Ramos (cell line): ENCODE measurements around the gene ZFP36L1.
"Not testable (repeated sequence)": the region's sequence is repeated elsewhere in the genome, so short reads cannot be mapped to it uniquely, and the experiment has no call there.

Experiments used
- in situ Hi-C: fragments of 300-500 bp; cut with MboI; formaldehyde crosslinking; loops from one replicate; pipeline ENCODE4 v1.14.3; 2022; ENCODE audit warnings: low sequenced_read_pairs; ENCODE audit not compliant: unreplicated experiment

Gene ZFP36L1

DNA sequence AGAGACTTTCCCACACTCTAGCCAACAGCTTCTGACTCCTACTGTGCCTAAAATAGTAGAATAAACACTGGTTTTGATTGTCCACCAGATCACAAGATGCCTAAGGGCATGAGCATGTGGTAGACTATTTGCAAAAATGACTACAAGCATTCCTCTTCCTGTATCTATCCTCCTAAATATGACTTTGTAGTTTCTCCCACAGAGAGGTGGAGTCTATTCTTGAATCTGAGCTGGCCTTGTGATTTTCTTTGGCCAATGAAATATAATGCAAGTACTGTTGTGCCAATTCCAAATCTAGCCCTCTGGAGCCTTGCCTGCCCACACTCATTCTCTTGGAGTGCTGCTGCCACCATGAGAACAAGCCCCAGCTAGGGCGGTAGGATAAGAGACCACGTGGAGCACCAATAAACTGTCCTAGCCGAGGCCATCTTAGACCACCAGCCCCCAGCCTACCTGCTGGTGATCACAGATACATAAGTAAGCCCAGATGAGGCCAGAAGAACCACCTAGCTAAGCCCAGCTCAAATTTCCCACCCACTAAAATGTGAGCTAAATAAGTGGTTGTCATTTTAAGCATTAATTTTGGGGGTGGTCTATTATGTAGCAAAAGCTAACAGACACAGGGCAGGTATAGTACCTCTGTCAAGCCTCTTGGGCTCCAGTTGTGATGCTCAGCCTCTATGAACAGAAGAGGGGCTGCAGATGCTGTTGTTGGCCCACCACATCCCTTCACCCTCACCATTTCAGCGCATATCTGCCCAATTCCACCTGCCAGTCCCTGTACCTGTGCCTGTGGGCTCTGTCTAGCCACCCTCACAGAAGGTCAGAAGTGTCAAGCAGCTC, 17.9 kb downstream of the ZFP36L1 start:
- in situ Hi-C loops = no loop called here

DNA sequence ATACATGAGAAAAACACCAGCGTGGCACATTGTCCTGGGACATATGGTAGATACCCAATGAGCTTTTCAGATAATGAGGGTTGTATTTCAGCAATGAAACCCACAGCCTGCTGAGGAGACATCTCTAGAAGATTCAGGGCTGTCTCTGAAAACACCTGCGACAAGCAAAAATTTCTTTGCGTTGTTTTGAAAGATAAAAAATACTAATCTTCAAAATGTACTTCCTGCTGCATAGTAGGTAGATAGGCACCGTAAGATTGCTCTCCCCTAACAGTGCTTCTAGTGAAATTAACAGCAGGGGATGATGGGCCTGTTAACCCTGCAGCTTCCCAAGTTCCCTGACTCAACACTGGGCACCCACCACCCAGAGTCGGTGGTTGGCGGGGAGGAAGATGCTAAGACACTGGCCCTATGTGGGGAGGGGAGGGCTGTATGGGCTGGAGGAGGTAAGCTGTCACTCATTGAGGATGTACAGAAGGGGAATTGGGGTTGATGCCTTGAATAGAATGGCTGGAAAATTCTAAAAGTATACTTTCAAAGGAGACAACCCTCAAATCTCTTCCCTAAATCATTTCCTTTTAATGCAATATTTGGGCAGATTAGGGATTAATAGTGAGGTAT, 20.0 kb downstream of the ZFP36L1 start:
- in situ Hi-C loops = no loop called here

DNA sequence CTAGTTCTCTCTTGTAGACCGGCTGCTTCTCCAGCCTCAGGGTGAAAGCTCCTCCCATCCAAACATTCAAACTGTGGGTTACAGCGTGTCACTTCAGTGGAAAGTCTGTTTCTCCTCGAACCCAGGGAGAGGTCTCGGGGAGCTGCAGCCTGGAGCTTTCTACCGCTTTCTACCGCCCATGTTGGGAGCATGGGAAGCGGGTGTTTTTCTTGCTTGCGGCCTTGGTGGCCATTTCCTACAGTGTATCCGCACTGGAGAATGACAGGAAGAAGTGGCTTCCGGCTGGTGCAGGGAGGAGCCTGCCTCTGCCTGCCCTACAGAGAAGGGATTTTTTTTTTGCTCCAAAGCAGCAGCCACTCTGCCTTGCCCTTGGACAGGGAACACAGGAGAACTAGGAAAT, 21.2 kb downstream of the ZFP36L1 start:
- in situ Hi-C loops = no loop called here

DNA sequence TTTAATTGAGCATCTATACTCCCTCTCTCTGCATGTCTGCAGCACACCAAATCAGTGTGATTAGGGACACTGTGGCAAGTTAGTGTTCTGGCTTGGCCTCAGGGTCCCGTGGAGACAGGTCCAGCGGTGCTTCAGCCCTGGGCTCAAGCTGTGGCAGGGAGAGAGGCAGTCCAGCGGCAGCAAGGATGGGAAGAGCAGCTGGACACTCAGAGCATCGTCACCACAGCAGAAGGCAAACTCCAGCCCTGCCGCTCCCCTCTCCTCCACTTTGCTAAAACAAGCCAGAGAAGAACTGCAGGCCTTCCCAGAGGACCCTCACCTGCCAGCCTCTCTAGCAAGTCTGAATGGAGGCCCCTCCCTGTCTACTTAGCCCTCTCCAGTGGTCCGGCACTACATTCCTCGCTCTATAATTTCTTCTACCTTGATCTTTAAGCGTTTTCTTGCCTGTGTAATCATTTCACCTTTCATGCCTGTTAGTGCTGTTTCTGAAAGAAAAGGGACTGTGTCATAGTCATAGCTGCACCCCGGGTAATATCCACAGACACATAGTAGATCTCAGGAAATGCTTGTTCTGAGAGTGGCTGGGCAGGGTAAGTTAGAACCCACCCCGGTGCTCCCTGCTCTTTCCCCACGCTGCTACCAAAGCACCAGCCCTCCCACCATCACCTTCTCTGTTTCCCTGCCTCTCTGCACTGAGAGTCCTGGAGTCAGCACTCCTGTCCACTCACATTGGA, 22.1 kb downstream of the ZFP36L1 start:
- in situ Hi-C loops = no loop called here

DNA sequence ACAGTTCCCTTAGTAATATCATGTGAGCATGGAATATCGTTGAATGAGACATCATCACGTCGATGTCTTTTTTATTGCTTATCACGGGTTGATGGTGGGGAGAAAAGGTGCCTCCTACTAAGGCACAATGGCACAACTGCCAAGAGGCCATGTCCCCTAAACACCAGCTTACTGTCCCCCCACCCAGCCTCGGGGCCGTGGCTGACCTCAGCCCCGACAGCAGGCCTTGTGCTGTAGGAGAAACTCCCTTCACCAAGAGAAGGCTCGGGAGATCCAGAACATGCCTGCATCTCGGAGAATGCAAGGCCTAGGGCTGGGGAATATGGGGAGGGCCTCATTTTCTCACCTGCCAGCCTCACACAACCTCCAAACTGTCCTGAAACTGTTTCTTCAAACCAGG, 22.8 kb downstream of the ZFP36L1 start:
- in situ Hi-C loops = no loop called here

DNA sequence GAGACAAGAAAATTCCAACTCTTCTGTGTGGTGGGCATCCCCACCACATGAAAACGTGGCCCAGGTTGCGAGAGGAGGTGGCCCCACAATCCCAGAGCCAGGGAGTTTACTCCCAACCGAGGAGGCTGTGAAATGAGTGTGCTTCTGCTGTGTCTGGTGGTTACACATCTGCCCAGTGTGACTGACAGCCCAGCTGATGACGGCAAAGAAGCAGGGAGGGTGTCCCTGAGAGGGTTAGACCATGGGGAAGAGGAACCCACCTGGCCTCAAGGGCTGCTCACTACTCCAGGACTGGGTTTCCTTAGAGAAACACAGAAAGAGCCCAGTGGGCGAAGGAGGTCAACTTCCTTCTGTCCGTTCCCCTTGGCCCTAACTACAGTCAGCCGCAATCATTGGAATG, 24.6 kb downstream of the ZFP36L1 start:
- in situ Hi-C loops = no loop called here

DNA sequence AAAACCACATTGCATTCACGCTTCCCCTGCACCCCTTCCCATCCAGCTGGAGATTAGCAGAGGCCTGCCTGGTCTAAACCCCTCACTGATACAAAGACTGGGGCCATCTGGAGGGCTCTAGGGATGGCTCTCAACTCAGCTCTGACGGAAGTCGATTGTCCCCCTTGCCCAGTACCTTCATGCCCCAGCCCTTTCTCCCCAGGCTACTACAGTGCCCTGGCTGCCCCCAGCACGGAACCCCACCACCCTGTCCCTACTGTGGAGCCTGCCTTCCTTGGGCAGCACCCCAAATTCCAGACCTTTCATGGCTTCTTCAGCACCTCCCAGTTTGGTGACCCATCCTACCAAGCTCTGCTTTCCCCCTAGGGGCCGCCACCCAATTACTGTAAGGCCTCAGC, 25.6 kb downstream of the ZFP36L1 start:
- in situ Hi-C loops = no loop called here

DNA sequence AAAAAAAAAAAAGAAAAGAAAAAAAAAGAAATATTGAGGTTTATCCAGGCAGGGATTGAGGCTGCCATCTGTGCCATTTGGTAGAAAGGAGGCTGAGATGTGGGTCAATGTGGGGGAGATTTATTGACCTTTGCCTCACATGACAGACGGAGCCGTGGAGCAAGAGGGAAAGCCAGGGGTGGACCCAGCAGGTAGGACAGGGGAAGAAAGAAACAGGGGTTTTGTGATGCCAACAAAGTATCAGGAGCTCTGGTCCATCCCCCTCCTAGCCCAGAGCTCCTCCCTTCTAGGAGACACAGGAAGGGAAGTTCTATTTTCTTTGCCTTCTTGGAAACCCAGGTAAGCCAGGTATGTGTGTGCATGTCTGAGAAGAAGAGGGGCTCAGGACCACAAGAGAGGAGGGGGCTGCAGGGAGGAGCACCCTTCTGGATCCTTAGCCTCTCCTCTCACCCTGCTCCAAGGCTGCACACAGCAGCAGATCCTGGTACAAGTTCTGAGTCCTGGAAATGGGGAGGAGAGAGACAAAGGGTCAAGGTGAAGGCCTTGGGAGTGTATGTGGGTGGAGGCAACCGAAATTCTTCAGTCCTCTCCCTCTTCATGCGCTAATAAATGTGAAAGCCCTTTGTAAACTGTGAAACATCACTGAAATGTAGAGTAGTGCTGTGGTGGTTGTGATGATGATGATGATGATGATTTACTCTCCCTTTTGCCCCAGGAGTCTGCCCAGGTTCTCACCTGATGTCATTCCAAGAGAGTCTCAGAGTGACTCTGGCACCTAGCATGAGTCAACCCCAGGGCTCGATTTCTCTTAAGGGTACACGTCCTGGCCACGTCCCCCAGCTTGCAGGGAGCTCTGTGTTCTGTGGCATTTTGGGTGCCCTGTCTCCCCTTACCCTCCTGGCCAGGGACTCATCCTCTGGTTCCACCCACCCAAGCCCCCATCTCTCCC, 26.3 kb downstream of the ZFP36L1 start:
- in situ Hi-C loops = no loop called here

DNA sequence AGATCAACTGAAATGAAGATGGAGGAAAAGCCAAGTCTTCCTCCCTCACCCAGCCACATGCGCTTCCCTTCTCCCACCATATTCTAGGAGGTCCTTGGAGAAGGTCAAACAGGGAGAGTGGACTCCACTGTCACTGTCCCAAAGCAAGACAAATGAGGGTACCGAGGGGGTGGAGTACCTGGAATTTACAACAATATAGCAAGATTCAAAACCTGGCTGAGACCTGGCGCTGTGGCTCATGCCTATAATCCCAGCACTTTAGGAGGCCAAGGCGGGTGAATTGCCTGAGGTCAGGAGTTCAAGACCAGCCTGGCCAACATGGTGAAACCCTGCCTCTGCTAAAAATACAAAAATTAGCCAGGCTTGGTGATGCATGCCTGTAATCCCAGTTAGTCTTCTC, 29.0 kb downstream of the ZFP36L1 start:
- in situ Hi-C loops = not testable (repeated sequence)

DNA sequence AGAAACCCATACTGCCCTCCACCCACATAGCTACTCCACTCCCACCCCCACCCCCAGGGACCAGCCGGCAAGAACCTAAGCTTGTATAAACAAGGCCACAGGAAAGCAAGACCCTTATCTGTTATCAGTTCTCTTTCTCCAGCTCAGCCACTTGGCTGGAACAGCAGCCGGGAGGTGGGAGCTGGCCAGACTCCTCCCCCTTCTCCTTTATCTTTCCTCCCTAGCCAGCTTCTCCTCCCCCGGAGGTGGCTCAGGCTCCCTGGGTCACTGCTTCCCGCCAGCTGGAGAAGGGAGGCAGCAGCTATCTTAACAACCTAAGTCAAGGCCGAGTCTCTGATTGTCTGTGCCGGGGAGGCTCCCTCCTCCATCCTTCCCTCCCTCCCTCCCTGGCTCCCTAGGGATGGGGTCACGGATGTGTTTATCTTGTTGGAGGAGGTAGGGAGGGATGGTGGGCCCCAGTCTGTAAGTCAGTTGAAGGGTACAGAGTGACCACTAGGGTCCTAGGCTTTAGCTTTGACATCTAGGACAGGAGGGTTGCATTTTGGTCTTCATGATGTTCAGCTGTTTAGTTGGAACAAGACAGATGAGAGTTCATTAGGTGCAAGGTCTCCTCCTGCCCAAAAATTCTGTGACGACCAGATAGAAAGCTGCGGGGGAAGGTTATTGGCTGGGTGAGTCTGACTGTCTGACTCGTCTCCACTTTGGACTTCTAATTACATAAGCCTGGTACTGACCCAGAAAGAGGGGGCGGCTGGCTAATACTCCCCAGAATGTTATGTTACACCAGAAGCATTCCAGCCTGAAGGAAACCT, 29.7 kb downstream of the ZFP36L1 start:
- in situ Hi-C loops = no loop called here

DNA sequence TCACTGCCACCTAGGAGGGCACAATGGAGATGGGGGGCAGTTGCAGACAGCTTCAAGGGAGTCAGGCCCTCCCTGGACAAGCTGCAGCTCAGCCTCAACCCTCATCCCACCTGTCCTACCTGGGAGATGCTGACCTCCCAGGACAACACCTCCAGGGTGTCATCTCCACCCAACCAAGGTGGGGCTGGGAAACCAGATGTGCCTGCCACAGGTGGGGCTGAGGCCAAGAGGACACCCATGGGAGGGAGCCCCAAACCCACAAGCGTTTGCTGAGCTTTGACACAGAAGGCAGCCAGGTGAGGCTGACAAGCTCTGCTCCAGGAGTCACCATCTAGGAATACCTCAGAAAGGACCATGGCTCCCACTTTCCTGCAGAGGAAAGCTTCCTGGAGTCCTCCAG, 31.5 kb downstream of the ZFP36L1 start:
- in situ Hi-C loops = no loop called here

DNA sequence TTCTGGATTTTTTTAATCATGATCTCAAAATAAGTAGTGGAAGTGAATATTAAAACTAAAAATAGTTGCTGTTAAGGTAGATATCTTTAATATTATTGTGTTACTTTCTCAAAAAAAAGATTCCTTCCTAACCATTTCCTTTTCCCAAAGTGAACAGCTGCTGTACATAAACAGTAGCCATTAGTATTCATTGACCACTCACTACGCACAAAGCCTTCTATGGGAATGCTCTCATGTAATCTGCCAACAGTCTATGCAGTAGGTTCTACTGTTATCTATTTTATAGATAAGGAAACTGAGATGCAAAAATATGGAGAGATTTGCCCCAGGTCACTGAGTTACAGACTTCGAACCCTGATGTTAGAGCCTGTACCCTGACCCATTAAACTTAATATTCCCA, 32.1 kb downstream of the ZFP36L1 start:
- in situ Hi-C loops = no loop called here

DNA sequence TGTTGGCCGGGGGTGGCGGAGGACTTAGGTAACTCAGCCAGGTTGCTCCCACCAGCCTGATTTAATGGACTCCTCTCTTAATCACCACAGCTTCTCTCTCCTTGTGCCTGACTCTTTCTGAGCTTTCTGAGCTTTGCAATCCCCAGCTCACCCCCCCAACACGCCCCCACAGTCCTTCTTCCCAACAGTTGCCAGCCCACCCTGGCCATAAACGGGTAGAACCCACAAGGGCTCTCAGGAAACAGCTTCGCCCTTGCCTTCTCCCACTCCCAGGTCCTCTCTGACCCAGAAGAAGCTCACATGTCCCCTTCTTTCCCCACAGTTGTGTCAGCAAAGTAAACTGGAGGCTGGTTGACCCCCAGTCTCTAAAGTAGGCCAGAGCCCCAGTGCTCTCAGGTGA, 32.9 kb downstream of the ZFP36L1 start:
- in situ Hi-C loops = no loop called here

DNA sequence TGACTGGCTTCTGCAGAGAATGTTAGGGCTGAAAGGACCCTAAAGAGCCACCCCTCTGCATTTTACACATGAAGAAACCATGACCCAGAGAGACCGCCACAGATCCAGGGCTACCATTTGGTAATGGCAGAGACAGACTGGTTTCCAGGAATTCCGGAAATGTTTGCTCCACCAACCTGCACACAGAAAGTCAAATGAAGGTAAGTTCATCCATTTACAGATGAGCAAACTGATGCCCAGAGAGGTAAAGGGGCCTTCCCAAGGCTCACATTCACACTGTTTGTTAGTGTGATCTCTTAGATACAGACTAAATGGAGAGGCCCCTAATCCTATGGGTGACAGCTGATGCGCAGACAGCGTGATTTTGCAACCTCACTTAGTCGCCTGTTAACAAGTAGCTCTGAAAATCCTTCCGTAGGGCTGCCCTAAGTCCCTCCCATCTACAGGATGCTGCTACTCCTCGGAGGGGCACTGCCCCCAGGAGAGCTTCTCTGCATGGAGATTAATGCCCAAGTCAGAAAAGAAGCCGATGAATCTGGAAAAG, 33.8 kb downstream of the ZFP36L1 start:
- in situ Hi-C loops = no loop called here

DNA sequence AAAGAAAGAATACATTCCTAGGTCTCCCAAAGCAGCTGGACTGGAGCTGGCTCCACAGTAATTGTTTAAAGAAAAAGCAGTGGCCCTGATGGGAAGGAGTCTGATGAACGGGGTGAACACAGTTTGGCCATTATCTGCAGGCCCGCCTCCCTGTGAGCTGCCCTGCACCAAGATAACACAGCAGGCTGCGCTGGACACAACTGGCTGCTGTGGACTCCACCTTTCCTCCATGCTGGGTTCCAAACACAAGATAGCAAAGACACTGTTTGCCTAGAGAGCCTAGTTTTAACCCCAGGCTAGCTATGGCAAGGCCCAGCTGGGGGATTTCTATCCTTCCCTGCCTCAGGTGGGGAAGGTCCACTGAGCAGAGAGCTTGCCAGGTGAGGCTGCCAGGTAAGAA, 34.6 kb downstream of the ZFP36L1 start:
- in situ Hi-C loops = no loop called here

DNA sequence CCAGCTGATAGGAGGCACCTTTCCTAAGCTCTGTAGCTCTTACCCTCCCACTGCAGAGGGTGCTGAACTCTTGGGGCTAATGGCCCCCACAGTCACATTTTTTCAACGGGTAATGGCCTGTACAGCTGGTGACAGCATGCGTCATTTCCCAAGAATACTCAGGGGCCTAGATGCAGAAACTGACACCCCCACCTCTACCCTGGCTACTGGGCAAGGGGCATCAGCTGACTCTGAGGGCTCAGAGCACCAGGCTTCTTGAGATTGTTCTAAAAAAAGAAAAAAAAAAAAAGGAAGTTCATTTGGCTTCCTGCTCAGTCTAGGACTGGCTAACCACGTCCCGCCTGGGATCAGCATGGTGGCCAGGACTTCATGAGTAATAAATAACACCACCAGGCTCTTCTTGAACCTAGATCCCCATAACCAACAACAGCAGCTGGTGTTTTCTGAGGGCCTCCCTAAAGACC, 35.2 kb downstream of the ZFP36L1 start:
- in situ Hi-C loops = no loop called here

DNA sequence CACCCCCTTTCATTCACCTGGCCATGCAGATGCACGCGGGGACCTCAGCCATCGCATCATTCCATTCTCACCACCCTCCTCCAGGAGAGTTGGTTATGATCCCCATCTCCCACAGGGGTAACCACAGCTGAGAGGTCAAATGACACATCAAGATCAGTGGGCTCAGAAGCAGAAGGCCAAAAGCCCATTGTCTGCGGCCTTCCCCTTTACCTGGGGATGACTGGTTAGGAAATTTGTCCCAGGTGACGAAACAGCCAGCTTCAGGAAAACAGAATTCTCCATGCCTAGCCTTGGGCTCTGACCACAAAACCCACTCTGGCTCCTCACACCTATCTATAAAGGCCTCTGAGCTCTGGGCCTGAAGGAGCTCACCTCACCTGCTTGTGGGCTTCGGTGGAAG, 36.1 kb downstream of the ZFP36L1 start:
- in situ Hi-C loops = no loop called here

DNA sequence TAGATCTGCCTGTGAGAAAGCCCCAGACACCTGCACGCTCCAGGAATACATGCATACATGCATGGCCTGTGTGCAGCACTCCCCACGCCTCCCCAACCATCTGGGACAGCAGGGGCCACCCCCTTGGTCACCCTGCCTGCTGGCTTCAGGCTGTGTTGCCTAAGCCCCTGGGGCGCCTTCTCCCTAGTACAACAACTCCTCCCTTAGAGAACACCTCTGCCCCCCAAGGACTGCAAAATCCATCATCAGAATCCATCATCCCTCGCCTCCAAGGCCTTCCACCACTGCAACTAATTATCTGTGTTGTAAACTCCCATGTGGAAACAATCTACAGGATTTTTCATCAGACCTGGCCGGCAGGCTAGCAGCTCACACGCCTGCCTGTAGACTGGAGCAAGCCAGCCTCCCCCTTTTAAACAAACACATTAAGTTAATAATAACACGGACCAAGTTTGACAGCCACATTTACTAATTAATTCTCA, 36.8 kb downstream of the ZFP36L1 start:
- in situ Hi-C loops = no loop called here

DNA sequence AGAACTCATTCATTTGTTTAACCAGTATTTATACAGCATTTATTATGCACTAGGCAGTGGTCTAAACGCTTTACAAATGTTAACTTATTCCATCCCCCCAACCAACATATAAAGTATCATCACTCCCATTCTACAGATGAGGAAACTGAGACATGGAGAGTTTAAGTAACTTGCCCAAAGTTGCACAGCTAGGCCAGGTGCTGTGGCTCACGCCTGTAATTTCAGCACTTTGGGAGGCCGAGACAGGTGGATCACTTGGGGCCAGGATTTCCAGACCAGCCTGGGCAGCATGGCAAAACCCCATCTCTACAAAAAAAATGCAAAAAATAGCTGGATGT, 37.9 kb downstream of the ZFP36L1 start:
- in situ Hi-C loops = no loop called here
